GM23338 (cell line): ENCODE measurements around the gene POLDIP2. TPM values are rescaled to one million over a fixed set of nuclear protein-coding genes. Genes with fewer than 3 reads are reported as not detected.
"Not testable (repeated sequence)": the region's sequence is repeated elsewhere in the genome, so short reads cannot be mapped to it uniquely, and the experiment has no call there.

ENCODE experiments used
- ATAC-seq: fragments of 200-7000 bp; cut with Tn5 transposase; 3 replicates; pipeline ENCODE4 v1.9.1; 2020
- DNase-seq: peaks from one replicate; pipeline ENCODE4 v3.0.0-alpha.2; 2015; ENCODE audit warnings: low spot score
- H2AFZ ChIP-seq: fragments of 200-600 bp; sonication (generic); 2 replicates; pipeline ENCODE4 v1.8.0; 2016; ENCODE audit warnings: antibody characterized with exemption, mild to moderate bottlenecking, moderate library complexity
- H3F3A ChIP-seq: fragments of 200-600 bp; sonication (generic); replicated peaks from 2 replicates; pipeline ENCODE4 v1.8.0; 2017; ENCODE audit warnings: antibody characterized with exemption, mixed run types, low read depth
- H3K27ac ChIP-seq: fragments of 200-600 bp; sonication (generic); 2 replicates; pipeline ENCODE4 v1.6.1; 2016; ENCODE audit warnings: low read depth
- H3K27me3 ChIP-seq: fragments of 200-600 bp; sonication (generic); 2 replicates; pipeline ENCODE4 v1.8.0; 2016; ENCODE audit warnings: mild to moderate bottlenecking, mixed run types, moderate library complexity; ENCODE audit not compliant: insufficient read depth
- H3K36me3 ChIP-seq: fragments of 200-600 bp; sonication (generic); 2 replicates; pipeline ENCODE4 v1.8.0; 2016; ENCODE audit warnings: mild to moderate bottlenecking; ENCODE audit not compliant: insufficient read depth
- H3K4me1 ChIP-seq: fragments of 200-600 bp; sonication (generic); 2 replicates; pipeline ENCODE4 v1.8.0; 2016; ENCODE audit warnings: mild to moderate bottlenecking, moderate library complexity; ENCODE audit not compliant: insufficient read depth
- H3K4me2 ChIP-seq: fragments of 200-600 bp; sonication (generic); 2 replicates; pipeline ENCODE4 v1.7.1; 2017; ENCODE audit warnings: mixed run types
- H3K4me3 ChIP-seq: fragments of 200-600 bp; sonication (generic); 2 replicates; pipeline ENCODE4 v1.6.1; 2016; ENCODE audit warnings: mixed run types
- H3K79me2 ChIP-seq: fragments of 200-600 bp; sonication (generic); replicated peaks from 2 replicates; pipeline ENCODE4 v1.8.0; 2017; ENCODE audit warnings: mild to moderate bottlenecking; ENCODE audit not compliant: insufficient read depth
- H3K9me2 ChIP-seq: fragments of 200-600 bp; sonication (generic); 2 replicates; pipeline ENCODE4 v1.8.0; 2017; ENCODE audit not compliant: insufficient read depth
- H4K20me1 ChIP-seq: fragments of 200-600 bp; sonication (generic); replicated peaks from 2 replicates; pipeline ENCODE4 v1.8.0; 2017; ENCODE audit warnings: mild to moderate bottlenecking; ENCODE audit not compliant: insufficient read depth
- H3K27ac Mint-ChIP-seq: 2 replicates; pipeline ENCODE4 v1.8.0; 2020; ENCODE audit warnings: inconsistent platforms, mild to moderate bottlenecking, moderate library complexity, mixed read lengths
- H3K27me3 Mint-ChIP-seq: 3 replicates; pipeline ENCODE4 v1.8.0; 2022; ENCODE audit warnings: low read depth, mild to moderate bottlenecking, moderate library complexity, mixed read lengths, inconsistent platforms; ENCODE audit not compliant: insufficient read depth, poor library complexity
- H3K36me3 Mint-ChIP-seq: 3 replicates; pipeline ENCODE4 v1.8.0; 2021; ENCODE audit warnings: low read depth, mild to moderate bottlenecking, inconsistent platforms, moderate library complexity, mixed read lengths
- H3K4me1 Mint-ChIP-seq: 3 replicates; pipeline ENCODE4 v1.8.0; 2020; ENCODE audit warnings: mild to moderate bottlenecking, inconsistent platforms, mixed read lengths
- H3K4me3 Mint-ChIP-seq: 3 replicates; pipeline ENCODE4 v1.8.0; 2021; ENCODE audit warnings: moderate library complexity, mild to moderate bottlenecking, inconsistent platforms, mixed read lengths
- H3K9me3 Mint-ChIP-seq: 3 replicates; pipeline ENCODE4 v1.8.0; 2020; ENCODE audit warnings: moderate library complexity, mild to moderate bottlenecking, inconsistent platforms, mixed read lengths
- CTCF ChIP-seq, 2 experiments: fragments of 200-600 bp in 1 of 2; sonication (generic) in 1 of 2; conservative IDR thresholded peaks; 2 replicates each; pipeline versions ENCODE4 v1.5.1 to v1.6.1; 2016 to 2017; ENCODE audit warnings: antibody characterized with exemption in 2 of 2, low read depth in 2 of 2, mild to moderate bottlenecking in 2 of 2, moderate library complexity in 1 of 2
- JUNB ChIP-seq: IDR thresholded peaks from one replicate; pipeline ENCODE4 v1.6.1; 2016; ENCODE audit warnings: antibody characterized with exemption; ENCODE audit not compliant: unreplicated experiment
- NANOG ChIP-seq: IDR thresholded peaks from 2 replicates; pipeline ENCODE4 v1.6.1; 2016; ENCODE audit warnings: antibody characterized with exemption, borderline replicate concordance
- REST ChIP-seq: IDR thresholded peaks from one replicate; pipeline ENCODE4 v1.6.1; 2018; ENCODE audit warnings: antibody characterized with exemption; ENCODE audit not compliant: unreplicated experiment
- ZNF114 ChIP-seq: fragments of 250-450 bp; sonication (Bioruptor Pico); IDR thresholded peaks from 2 replicates; pipeline ENCODE4 v1.5.0; 2020; ENCODE audit warnings: mild to moderate bottlenecking, moderate library complexity
- polyA plus RNA-seq: library from polyadenylated mRNA; unstranded; fragments of >200 nt; fragmentation: Nextera tagmentation; extraction: Ambion mirVana; gene quantifications from 2 replicates; pipeline ENCODE4 v1.2.1, GENCODE V29; 2016
- total RNA-seq: library from RNA; depleted of rRNA; stranded (reverse); fragments of >200 nt; shearing (Covaris generic); gene quantifications from 2 replicates; pipeline ENCODE4 v1.2.3, GENCODE V29; 2014

The POLDIP2 gene
- total and polyA plus RNA-seq, 2 experiments from 2014 or later, result 45.7 to 77.1 TPM

- TF ChIP-seq CTCF (conservative IDR thresholded peaks at IDR 0.05; ENCODE audit: low read depth in 2 of 2), result no peak
- no peak for TF ChIP-seq REST
- no peak for TF ChIP-seq JUNB
Measured at GRCh38 chr17:28340374-28340773, 17.0 kb downstream of the POLDIP2 start (continued).

- Histone ChIP-seq H3K79me2 (peaks cover 22% of the 10 kb centered on the region), H2AFZ (no peak overlapping the region), H3K27ac (no peak overlapping the region), H3K4me3 (no peak overlapping the region), H3K9me2 (no peaks in the 10 kb centered on the region), H3K4me1 (peaks cover 10% of the 10 kb centered on the region), H4K20me1 (no peaks in the 10 kb centered on the region), H3K4me2 (no peak overlapping the region), H3F3A (no peaks in the 10 kb centered on the region), H3K36me3 (peaks cover 8% of the 10 kb centered on the region), H3K27me3 (no peaks in the 10 kb centered on the region)
- Mint-ChIP-seq H3K9me3 (no peaks in the 10 kb centered on the region), H3K36me3 (peaks cover 15% of the 10 kb centered on the region), H3K27me3 (peaks cover 15% of the 10 kb centered on the region), H3K4me3 (no peak overlapping the region), H3K4me1 (peaks cover 17% of the 10 kb centered on the region), H3K27ac (no peak overlapping the region)
- no peak for DNase-seq
- no peak for ATAC-seq
- TF ChIP-seq NANOG, result no peak
- TF ChIP-seq REST, result no peak
- no peak for TF ChIP-seq ZNF114 (CRISPR knock-in tag)
Measured at GRCh38 chr17:28339431-28339830, 17.9 kb downstream of the POLDIP2 start.

GRCh38 chr17:28338769-28339212, 18.5 kb downstream of the POLDIP2 start:
- H3K27ac Mint-ChIP-seq, H3K36me3 Mint-ChIP-seq, H3K27me3 ChIP-seq, DNase-seq, H3K4me2 ChIP-seq, H2AFZ ChIP-seq, H3K9me3 Mint-ChIP-seq, ATAC-seq, H3K4me3 Mint-ChIP-seq, H3K9me2 ChIP-seq, H4K20me1 ChIP-seq, H3F3A ChIP-seq, H3K36me3 ChIP-seq, H3K4me3 ChIP-seq, H3K27ac ChIP-seq: not testable (repeated sequence)
- peaks cover 24% of the 10 kb centered on the region for H3K4me1 Mint-ChIP-seq
- Histone ChIP-seq H3K4me1 (peaks cover 11% of the 10 kb centered on the region), H3K79me2 (peaks cover 22% of the 10 kb centered on the region)
- H3K27me3 Mint-ChIP-seq, result peaks cover 15% of the 10 kb centered on the region
